SK-N-SH treated with all-trans-retinoic acid at 6 μM for 48 hours (cell line): ENCODE results near the gene UNC93B1.
"Not testable (repeated sequence)": the region's sequence is repeated elsewhere in the genome, so short reads cannot be mapped to it uniquely, and the experiment has no call there.

Experiments used
- ATAC-seq: fragments of 200-7000 bp; cut with Tn5 transposase; 3 replicates; pipeline ENCODE4 v1.9.1; 2020; ENCODE audit warnings: mild to moderate bottlenecking, moderate library complexity
- ARNTL ChIP-seq: fragments of 450-650 bp; formaldehyde crosslinking; IDR thresholded peaks from 2 replicates; pipeline ENCODE4 v1.5.0; 2020; ENCODE audit warnings: low read depth, mild to moderate bottlenecking, moderate library complexity, borderline replicate concordance
- BACH2 ChIP-seq: fragments of 250-450 bp; sonication (Bioruptor Pico); IDR thresholded peaks from 2 replicates; pipeline ENCODE4 v1.9.0; 2021; ENCODE audit warnings: mild to moderate bottlenecking, borderline replicate concordance
- OSR1 ChIP-seq: fragments of 250-450 bp; sonication (Bioruptor Pico); IDR thresholded peaks from 2 replicates; pipeline ENCODE4 v1.8.0; 2022; ENCODE audit warnings: moderate library complexity, mild to moderate bottlenecking, inconsistent platforms
- PPARA ChIP-seq: fragments of 250-450 bp; sonication (Bioruptor Pico); IDR thresholded peaks from 2 replicates; pipeline ENCODE4 v1.5.0; 2020; ENCODE audit warnings: mild to moderate bottlenecking, borderline replicate concordance
- RARB ChIP-seq: fragments of 250-450 bp; sonication (Bioruptor Pico); IDR thresholded peaks from 2 replicates; pipeline ENCODE4 v1.8.0; 2021; ENCODE audit warnings: mild to moderate bottlenecking, moderate library complexity
- TCF4 ChIP-seq: fragments of 250-450 bp; sonication (Bioruptor Pico); IDR thresholded peaks from 2 replicates; pipeline ENCODE4 v1.8.0; 2021; ENCODE audit warnings: mild to moderate bottlenecking, moderate library complexity, borderline replicate concordance
- ZC3H10 ChIP-seq: fragments of 250-450 bp; sonication (Bioruptor Pico); IDR thresholded peaks from 2 replicates; pipeline ENCODE4 v1.5.1; 2021; ENCODE audit warnings: mild to moderate bottlenecking, moderate library complexity
- ZFP30 ChIP-seq: fragments of 450-650 bp; formaldehyde crosslinking; IDR thresholded peaks from 2 replicates; pipeline ENCODE4 v1.5.0; 2022; ENCODE audit warnings: mild to moderate bottlenecking, moderate library complexity
- ZNF565 ChIP-seq: fragments of 450-650 bp; formaldehyde crosslinking; conservative IDR thresholded peaks from 2 replicates; pipeline ENCODE4 v1.5.0; 2020; ENCODE audit warnings: low read depth, mild to moderate bottlenecking, moderate library complexity
- ZNF70 ChIP-seq: fragments of 450-650 bp; formaldehyde crosslinking; IDR thresholded peaks from 2 replicates; pipeline ENCODE4 v1.5.0; 2020; ENCODE audit warnings: mild to moderate bottlenecking, moderate library complexity
- ZNF8 ChIP-seq: fragments of 450-650 bp; formaldehyde crosslinking; IDR thresholded peaks from 2 replicates; pipeline ENCODE4 v1.5.0; 2020; ENCODE audit warnings: mild to moderate bottlenecking, moderate library complexity
- TF ChIP-seq, protein P1 (sequence below): fragments of 250-450 bp; sonication (Bioruptor Pico); IDR thresholded peaks from 2 replicates; pipeline ENCODE4 v1.8.0; 2021; ENCODE audit warnings: low read depth, mild to moderate bottlenecking, moderate library complexity, borderline replicate concordance
- TF ChIP-seq, protein P2 (sequence below): fragments of 250-450 bp; sonication (Bioruptor Pico); IDR thresholded peaks from 2 replicates; pipeline ENCODE4 v1.5.1; 2021; ENCODE audit warnings: mild to moderate bottlenecking, moderate library complexity
- TF ChIP-seq, protein P3 (sequence below): fragments of 250-450 bp; sonication (Bioruptor Pico); IDR thresholded peaks from 2 replicates; pipeline ENCODE4 v1.8.0; 2020; ENCODE audit warnings: mild to moderate bottlenecking, moderate library complexity, borderline replicate concordance

The UNC93B1 gene

DNA sequence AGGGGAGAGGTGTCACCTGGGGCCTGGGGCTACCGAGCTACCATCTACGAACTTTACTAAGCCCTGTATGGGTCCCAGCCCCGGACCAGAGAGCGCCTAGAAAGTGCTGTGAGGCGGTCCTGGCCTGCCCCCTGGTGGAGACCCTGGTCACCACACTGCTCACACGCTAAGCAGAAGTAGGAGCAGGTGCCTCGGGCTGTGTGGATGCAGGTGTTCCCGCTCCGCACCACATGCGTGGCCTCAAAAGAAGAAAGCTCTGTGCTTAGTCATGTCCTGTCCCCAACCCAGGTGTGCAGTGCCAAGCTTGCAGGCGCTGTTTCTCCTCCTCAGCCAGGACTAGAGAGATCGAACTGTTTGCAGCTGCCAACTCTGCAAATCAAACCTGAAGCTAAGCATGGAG lies 10.1 kb downstream of the UNC93B1 start:
- not testable (repeated sequence) for ATAC-seq

DNA sequence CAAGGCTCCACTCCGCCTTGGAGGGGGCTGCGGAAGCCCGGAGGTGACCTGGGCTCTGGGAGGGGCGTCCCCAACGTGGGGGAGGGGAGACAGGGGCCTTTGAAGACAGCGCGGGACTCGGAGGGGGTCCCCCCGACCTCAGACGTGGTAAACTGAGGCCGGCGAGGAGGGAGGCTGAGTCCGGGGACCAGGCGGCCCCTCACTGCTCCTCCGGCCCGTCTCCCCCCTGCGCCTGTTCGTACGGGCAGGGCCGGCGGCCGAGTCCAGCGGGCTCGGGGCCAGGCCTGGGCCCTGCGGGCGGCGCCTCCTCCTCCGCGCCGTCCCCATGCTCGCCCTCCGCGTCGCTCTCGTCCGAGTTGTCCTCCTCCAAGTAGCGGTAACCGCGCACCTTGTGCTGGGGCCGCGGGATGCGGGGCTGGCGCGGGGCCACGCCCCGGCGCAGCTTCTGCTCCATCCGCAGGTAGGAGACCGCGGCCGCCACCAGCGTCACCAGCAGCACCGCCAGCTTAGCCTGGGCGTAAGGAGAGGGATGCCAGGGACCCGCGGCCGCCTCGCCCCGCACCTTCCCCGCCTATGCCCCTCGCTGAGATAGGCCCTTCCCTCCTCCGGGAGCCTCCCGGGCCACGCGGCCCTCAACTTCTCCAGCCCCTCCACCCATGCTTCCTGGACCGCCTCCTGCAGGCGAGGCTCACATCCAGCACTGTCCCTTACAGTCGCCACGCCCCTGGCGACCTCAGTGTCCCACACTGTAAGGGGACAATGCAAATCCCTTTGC lies 12.4 kb downstream of the UNC93B1 start:
- not testable (repeated sequence) for ATAC-seq

DNA sequence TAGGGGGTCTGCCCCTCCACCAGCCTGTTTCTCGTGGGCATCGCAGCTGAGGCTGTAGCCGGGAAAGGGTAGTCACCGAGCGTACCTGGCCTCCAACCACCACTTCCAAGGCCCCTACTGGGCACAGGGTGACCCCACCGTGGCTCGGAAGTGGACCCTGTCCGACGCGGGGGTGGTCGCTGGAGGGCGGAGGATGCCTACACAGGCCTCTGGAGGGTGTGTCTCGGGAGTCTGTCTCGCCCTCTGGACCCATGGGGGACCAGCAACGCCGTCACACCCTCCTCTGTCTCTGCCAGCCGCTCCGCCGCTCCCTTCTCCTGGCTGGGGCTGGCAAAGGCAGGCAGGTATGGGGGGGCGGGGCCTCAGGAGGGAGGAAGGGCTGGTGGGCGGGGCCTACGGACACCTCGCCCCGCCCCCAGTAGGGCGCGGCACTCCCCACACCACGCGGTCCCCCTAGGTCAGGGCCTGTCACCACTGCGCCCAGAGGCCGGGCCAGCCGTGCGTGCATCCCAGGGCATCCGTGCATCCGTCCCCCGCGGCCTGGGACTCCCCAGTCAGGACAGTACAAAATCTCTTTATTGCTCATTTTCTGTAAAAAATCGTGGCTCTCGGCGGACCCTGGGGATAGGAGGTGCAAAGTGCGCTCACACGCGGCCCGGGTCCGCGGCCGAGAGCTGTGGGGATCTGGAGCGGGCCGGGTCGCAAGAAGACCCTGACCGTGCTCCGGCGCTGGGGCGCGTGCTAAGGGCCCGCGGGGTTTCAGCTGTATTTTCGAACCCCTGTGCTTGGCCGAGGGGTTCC lies 13.2 kb downstream of the UNC93B1 start:
- not testable (repeated sequence) for ATAC-seq

DNA sequence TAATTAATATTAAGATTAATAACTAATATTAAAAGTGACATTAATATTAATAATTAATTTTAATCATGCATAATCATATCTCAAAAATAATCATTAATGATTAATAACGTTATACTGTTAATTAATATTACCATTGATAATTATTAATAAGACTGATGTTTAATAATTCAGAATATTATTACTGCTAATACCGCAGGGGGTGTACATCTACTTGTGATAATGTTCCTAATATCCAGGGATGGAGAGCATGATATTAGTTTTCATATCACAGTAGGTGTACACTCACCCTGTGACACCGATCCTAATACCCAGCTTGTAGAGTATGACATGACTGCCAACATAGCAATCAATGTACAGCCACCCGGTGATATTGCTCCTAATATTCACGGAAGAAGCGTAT lies 18.6 kb downstream of the UNC93B1 start:
- not testable (repeated sequence) for ATAC-seq

DNA sequence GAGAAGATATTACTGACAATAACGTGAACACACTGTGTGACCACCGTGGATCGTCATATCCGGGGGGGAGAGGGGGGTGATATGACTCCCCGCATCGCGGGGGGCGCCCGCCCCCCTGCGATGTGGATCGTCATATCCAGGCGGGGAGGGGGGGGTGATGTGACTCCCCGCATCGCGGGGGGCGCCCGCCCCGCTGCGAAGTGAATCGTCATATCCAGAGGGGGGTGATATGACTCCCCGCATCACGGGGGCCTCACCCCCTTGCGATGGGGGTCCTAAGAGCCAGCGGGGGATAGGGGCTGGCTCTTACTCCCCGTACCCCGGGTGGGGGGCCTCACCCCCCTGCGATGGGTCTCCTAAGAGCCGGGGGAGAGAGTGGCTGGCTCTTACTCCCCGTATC lies 19.9 kb downstream of the UNC93B1 start:
- no peak for ATAC-seq
- TF ChIP-seq PPARA (CRISPR knock-in tag) (no peak), ARNTL (CRISPR knock-in tag) (no peak), RARB (CRISPR knock-in tag) (no peak), ZC3H10 (CRISPR knock-in tag) (no peak), OSR1 (CRISPR knock-in tag) (no peak), BACH2 (CRISPR knock-in tag) (no peak), TCF4 (CRISPR knock-in tag) (no peak), ZNF8 (CRISPR knock-in tag) (no peak), ZNF70 (CRISPR knock-in tag) (no peak), ZFP30 (CRISPR knock-in tag) (no peak), ZNF565 (CRISPR knock-in tag) (no peak)
- TF ChIP-seq, protein P1, sequence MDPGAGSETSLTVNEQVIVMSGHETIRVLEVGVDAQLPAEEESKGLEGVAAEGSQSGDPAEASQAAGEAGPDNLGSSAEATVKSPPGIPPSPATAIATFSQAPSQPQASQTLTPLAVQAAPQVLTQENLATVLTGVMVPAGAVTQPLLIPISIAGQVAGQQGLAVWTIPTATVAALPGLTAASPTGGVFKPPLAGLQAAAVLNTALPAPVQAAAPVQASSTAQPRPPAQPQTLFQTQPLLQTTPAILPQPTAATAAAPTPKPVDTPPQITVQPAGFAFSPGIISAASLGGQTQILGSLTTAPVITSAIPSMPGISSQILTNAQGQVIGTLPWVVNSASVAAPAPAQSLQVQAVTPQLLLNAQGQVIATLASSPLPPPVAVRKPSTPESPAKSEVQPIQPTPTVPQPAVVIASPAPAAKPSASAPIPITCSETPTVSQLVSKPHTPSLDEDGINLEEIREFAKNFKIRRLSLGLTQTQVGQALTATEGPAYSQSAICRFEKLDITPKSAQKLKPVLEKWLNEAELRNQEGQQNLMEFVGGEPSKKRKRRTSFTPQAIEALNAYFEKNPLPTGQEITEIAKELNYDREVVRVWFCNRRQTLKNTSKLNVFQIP (CRISPR knock-in tag), result no peak
- TF ChIP-seq, protein P2, sequence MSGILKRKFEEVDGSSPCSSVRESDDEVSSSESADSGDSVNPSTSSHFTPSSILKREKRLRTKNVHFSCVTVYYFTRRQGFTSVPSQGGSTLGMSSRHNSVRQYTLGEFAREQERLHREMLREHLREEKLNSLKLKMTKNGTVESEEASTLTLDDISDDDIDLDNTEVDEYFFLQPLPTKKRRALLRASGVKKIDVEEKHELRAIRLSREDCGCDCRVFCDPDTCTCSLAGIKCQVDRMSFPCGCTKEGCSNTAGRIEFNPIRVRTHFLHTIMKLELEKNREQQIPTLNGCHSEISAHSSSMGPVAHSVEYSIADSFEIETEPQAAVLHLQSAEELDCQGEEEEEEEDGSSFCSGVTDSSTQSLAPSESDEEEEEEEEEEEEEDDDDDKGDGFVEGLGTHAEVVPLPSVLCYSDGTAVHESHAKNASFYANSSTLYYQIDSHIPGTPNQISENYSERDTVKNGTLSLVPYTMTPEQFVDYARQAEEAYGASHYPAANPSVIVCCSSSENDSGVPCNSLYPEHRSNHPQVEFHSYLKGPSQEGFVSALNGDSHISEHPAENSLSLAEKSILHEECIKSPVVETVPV, result no peak
- TF ChIP-seq, protein P3, sequence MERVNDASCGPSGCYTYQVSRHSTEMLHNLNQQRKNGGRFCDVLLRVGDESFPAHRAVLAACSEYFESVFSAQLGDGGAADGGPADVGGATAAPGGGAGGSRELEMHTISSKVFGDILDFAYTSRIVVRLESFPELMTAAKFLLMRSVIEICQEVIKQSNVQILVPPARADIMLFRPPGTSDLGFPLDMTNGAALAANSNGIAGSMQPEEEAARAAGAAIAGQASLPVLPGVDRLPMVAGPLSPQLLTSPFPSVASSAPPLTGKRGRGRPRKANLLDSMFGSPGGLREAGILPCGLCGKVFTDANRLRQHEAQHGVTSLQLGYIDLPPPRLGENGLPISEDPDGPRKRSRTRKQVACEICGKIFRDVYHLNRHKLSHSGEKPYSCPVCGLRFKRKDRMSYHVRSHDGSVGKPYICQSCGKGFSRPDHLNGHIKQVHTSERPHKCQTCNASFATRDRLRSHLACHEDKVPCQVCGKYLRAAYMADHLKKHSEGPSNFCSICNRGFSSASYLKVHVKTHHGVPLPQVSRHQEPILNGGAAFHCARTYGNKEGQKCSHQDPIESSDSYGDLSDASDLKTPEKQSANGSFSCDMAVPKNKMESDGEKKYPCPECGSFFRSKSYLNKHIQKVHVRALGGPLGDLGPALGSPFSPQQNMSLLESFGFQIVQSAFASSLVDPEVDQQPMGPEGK, result no peak; the same call in 1 of the 2 replicates

DNA sequence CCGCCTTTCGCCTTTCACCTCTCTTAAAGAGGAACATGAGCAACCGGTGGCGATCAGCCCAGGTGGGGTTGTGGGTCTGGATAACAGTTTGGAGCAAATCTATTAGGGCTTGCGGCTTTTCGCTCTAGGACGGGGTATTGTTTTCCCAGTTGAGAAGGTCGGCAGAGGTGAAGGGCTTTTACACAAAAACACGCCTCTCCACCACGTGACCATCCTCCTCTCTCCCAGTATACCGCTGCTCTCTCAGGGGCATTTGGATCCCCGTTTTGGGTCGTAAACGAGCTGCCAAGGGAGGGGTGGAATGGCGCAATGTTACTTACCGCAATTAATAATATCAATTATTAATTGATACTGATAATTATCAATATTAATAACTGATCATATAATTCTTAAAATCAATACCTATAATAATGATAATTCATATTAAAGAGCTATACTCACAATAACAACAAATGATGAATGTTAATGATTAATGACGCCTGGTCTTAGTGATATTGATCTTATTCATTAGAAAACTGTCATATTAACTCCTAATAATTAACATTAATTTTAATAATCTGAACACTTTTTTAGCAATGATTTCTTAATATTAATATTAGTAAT lies 21.5 kb downstream of the UNC93B1 start:
- not testable (repeated sequence) for ATAC-seq

DNA sequence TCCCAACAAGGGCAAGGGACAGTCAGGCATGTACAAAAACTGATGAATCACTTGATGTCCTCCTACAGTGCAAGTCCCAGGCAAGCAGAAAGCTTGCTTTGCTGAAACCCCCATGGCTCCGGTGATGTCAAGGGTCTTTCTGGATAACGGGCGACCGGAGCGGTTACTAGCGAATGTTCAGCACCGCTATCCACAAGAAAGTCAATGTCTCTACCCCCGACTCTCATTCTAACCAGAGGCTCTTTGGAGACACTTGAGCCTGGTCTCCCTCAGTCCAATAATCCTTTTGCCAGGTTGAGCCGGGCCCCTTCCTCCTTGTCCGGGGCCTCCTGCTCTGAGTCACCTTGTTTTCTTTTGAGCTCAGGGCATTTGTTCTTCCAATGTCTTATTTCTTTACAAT lies 22.7 kb downstream of the UNC93B1 start:
- ATAC-seq, result not testable (repeated sequence)

DNA sequence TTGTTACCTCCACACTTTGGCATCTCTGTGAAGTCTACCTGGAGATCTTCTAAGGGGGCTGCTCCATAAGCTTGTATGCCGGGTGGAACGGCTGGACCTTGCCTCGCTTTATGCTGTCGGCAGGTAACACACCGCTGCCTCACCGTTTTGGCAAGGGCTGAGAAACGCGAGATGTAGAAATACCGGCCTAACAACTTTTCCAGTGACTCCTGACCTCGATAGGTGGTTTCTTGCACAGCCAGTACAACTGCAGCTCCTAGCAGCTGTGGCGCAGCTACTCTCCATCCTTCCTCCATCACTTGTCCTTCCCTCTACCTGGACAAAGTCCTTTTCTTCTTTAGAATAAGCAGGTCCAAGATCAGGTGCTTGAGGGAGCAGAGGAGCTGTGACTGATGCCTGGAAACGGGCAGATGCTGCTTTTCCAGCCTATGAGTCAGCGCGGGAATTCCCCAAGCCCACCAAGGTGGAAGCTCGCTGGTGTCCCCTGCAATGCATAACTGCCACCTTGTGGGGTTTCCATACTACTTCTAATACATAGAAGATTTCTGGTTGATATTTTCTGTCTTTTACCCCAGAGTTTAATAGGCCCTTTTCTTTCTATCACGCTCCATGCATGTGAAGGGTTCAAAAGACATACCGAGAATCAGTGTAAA lies 25.0 kb downstream of the UNC93B1 start:
- ATAC-seq, result not testable (repeated sequence)

DNA sequence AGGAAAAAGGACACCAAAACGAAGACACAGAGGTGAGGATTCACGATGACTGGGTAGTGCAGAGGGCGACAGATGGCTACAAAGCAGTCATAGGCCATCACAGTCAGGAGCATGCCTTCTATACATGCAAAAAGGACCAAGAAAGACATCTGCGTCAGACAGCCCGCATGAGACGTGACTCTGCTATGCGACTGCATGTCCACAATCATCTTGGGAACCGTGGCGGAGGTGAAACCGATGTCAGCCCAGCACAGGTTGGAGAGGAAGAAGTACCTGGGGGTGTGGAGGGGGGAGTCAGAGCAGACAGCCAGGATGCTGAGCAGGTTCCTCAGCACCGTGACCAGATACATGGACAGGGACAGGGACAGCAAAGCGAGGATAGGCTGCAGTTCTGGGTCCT lies 29.2 kb downstream of the UNC93B1 start:
- not testable (repeated sequence) for ATAC-seq

DNA sequence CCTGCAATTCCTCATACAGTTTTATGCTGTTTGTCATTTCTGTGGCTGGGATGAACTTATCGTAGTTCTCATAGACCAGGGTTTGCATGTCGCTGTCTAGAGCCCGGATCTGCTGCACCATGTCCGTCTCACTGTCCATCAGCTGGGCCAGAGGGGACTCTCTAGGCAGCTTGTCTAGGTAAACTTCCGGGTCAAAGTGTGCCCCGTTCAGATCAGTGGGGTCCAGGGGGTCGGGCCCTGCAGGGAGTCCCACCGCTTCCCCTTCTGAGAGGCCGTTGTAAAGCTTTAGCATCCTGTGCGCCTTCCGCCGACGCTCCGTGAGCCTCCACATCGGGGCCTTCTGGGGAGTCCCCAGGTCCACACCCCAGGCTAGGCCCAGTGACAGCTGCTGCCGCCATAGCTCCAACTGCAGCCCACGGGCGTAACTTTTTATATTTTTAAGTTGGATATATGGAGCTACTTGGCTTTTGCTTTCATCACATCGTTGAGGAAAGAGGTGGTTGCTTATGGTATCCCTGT lies 38.0 kb downstream of the UNC93B1 start:
- not testable (repeated sequence) for ATAC-seq

DNA sequence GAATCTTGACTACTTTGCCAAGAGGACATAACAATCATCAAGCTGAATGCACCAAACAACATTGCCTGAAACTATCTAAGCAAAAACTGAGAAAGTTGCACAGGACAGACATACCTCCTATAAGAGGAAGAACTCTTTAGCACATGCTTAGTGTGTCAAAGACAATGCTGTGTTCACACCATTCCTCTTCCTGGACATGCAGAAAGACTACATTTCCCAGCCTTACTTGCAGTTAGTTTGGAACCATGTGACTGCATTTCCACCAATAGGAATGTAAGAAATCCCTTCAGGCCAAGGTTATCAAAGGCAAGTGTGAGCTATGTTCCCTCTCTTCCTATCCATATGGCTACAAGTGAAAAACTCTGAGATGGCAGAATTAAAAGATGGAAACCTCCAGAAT lies 39.2 kb downstream of the UNC93B1 start:
- ATAC-seq, result not testable (repeated sequence)

DNA sequence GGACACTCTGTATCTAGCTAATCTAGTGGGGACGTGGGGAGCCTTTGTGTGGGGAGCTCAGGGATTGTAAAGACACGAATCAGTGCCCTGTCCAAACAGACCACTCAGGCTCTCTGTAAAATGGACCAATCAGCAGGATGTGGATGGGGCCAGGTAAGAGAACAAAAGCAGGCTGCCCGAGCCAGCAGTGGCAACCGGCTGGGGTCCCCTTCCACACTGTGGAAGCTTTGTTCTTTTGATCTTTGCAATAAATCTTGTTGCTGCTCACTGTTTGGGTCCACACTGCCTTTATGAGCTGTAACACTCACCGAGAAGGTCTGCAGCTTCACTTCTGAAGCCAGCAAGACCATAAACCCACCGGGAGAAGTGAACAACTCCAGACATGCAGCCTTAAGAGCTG lies 40.0 kb downstream of the UNC93B1 start:
- ATAC-seq, result not testable (repeated sequence)

DNA sequence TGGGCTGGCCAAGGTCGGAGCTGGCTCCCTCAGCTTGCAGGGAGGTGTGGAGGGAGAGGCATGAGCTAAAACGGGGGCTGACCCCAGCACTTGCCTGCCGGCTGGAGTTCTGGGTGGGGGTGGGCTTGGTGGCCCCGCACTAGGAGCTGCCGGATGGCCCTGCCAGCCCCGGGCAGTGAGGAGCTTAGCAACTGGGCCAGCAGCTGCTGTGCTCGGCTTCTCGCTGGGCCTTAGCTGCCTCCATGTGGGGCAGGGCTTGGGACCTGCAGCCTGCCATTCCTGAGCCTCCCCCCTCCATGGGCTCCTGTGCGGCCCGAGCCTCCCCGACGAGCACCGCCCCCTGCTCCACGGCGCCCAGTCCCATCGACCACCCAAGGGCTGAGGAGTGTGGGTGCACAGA lies 40.7 kb downstream of the UNC93B1 start:
- ATAC-seq, result not testable (repeated sequence)
